Measurements from ENCODE around the gene CD79A.
"Not testable (repeated sequence)": the region's sequence is repeated elsewhere in the genome, so short reads cannot be mapped to it uniquely, and the experiment has no call there.

Gene CD79A

DNA sequence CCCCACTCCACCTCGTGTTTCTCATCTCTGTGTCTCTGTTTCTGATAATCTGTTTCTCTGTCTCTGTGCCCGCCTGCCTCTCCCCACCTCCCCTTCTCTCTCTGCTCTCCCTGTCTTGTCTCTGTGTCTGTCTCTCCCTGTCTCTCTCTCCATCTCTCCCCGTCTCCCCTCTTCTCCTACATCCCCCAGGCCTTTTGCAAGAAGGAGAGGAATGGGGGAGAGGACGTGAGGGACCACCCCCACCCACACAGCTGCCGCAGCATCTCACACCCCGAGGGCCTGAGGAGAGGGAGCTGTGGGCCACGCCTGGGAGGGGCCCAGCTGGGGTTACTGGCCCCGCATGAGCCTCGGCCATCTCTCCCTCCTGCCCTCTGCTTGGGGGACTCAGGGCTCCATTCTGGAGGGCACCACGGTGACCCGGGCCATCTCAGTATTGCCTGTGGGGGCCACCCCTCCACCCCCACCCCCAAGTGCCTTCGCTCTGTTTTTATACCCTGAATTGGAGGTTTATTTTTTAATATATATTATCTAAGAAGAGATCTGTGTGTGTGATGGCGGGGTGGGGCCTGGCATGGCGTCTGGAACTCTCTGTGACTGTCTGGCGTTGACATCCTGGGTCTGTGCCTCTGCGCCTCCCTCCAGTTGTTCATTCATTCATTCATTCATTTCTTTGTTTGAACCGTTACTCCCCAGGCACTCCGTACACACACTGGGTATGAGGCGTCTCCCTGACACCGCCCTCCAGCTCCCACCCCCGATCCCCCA lies 30.0 kb downstream of the CD79A start:
- no peak for DNase-seq

DNA sequence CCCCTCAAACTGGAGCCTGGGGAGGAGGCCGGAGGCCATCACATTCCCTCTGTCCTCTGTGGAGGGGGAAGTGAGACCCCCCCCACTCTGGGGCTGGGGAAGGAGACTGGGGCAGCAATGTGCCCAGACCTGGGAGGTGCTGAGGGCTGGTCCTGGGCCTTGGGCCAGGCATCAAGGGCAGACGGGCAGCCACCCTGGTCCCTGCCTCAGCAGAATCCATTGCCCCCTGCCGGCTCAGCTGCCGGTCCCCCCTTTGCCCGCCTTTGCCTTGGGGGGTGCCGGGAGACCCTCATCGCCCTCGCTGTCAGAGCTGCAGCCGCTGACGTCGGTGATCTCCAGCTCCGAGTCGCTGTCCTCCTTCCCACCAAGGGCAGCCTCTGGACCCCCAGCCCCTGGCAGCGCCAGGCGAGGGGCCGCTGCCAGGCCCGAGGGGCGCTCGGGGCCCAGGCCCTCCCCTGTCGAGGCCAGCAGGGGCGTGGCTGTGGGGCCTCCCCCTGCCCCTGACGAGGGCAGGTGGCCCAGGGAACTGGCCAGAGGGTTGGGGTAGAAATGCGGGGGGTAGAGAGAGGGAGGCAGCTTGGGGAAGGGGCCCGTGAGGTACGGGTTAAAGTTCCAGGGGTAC lies 31.0 kb downstream of the CD79A start:
- DNase-seq = no peak

DNA sequence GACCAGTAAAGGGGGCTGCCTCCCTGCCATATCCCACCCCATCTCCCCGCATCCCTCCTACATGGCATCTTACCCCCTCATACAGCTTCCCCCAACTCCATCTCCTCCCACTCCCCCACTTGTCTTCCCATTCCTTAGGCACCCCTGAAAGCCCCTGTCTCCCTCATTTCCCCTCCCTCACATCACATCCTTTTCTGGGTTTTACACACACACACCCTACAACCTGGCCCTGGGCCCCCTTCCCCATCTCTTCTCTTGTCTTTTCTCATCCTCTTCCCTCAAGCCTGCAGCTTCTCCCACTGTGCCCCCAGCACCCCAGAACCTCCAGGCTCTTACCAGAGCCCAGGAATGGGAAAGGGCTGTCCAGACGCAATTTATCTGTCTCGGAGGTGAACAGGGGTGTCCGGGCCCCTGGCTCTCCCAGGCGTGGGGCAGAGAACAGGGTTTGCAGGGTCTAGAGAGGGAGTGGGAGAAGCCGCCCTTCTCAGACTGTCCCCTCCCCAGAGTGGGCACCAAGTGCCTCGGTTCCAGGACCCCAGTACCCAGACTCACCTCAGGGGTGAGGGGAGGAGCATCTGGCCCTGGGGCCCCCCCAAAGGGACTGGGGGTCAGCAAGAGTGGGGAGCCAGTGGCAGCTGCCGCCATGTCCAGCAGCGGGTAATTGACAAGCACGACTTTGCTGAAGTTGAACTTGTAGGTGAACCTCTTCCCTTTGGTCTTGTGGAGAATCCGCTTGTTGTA lies 31.8 kb downstream of the CD79A start:
- DNase-seq = no peak

DNA sequence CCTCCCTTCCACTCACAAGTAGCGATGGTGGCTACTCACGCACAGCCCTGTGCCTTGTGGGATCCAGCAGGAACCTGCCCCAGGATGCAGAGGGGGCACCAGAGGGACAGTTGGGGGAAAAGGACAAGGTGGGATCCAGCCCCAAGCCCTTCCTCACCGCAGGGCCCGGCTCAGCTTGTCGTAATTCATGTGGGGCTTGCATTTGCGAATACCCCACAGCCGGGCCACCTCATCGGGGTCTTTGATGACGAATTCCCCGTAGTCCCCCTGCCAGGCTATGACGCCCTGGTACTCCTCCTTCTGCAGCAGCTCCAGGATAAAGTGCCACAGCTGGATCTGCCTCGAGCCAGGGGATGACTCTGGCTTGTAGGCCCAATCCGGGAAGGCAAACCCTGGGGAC lies 32.6 kb downstream of the CD79A start:
- no peak for DNase-seq

DNA sequence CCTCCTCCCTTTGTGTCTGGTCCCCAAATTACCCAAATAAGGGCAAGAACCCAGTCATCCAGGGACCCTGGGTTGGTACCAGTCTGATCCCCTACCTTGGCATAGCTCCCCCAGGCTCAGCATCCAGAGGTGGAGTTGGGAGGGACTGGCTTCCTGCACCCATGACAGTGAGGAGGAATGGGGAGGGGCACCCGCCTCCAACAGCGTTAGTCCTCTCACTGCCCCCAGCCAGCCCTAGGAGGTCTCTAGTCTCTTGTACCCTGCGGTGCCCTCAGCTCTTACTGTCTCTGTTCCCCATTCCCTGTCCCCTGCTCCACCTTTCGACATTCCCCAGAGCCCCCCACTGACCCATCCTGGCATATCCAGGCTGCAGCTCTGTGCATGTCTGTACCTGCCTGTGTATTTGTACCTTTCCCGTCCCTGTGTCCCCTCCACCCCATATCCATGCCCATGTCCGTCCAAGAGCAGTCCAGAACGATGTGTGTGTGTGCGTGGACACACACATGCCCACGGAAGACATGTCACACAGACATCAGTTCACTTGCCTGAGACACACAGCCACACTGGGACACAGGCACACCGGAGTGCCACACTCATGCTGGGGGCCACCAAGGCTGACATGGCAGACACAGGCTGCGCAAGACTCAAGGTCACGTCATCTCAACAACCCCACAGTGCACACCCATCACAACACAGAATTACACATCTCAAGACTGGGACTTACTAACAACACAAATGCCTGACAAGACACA lies 33.3 kb downstream of the CD79A start:
- DNase-seq = no peak

DNA sequence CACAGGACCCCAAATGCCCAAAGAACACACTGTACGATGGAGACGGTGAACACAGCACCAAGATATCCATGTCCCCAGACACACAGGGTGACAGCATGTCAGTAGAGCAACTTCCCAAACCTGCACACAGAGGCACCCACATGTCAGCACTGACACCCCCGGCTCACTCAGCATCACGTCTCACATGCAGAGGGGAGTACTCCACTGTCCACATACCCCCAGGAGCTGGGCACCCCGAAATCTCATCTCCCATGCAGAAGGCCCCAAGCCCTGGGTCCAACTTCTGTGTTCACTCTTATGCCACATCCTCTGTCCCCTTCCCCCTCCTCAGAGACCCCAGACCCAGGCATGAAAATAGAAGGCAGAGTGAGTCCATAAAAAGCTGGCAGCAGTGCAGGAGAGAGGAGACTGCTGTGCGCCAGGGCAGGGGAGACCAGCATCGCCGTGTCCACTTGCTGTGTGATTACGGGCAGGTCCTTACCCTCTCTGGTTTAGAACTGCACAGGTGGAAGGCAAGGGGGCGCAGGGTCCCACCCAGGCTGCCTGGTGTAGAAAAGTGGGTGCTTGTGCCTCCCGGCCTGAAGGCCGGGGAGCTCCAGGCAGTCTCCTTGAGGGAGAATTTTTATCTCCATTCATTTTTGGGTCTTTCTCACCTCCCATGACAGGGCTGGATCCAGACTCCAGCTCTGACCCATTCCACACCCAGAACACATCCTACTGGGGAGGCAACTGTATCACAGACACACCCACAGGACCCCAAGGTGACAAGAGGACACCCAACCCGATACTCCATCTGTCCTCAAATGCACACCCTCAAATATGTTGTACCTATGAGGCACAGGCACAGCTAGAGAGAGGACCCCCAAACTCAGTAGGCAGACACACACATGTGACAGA lies 34.2 kb downstream of the CD79A start:
- DNase-seq = no peak

DNA sequence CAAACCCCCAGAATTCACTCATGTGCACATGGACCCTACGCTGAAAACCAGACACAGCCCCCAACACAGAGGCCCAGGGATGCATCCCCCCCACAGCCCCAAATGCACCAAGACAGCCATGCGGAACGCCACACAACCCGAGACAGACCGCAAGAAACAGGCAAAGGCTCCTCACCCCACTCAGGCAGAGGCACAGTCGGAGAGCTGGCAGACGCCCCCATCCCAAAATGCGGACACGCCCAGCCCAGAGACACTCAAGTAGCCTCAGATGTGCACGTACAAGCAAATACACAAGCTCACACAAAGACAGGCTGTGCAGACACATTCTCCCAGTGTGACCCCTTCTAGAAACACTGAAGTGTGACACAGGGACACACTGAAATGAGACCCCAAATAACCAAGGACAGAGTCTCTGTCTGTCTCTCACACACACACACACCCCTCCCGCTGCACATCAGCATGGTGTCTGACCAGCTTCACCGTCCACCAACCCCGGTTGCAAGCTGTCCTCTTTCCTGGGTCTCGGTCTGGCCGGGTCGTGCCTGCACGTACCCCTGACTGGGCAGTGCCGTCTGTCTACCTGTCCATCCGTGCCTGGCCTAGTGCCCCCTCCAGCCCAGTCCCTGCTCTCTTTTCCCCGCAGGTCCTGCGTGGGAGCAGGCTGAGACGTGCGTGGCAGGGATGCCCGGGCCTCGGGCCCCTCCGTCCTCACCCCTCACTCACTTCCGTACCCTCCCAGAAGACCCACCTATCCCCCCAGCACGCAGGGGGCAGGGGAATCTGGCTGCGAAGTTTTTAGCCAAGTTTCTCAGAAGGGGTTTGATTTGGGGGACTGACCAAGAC lies 35.0 kb downstream of the CD79A start:
- DNase-seq = no peak

DNA sequence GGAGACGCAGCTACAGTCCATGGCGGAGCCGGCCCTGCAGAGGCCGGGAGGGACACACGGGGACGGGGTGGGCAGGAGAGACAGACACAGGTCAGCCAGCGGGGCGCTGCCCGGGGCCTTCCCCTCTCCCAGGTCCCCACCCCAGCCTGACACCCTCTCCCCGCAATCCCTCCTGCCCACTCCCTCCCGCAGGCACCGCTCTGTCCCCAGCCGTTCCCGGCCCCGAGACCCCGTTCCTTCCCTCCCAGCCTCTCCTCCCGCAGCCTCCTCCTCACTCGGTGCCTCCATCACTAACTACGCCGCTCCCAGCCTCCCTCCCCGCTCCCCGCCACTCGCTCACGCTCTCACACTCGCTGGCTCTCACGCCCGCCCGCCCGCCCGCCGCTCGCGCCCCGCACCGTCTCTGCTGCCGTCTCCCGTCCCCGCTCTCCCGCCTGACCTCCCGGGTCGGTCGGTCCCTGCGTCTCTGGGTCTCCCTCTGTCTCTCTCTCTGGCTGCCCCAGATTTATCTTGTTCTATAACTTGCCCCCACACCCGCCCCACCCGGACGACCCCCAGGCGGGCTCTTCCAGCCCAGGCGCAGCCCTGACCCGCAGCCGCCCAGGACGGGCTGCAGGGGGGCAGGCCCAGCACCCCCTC lies 35.9 kb downstream of the CD79A start:
- DNase-seq = no peak

DNA sequence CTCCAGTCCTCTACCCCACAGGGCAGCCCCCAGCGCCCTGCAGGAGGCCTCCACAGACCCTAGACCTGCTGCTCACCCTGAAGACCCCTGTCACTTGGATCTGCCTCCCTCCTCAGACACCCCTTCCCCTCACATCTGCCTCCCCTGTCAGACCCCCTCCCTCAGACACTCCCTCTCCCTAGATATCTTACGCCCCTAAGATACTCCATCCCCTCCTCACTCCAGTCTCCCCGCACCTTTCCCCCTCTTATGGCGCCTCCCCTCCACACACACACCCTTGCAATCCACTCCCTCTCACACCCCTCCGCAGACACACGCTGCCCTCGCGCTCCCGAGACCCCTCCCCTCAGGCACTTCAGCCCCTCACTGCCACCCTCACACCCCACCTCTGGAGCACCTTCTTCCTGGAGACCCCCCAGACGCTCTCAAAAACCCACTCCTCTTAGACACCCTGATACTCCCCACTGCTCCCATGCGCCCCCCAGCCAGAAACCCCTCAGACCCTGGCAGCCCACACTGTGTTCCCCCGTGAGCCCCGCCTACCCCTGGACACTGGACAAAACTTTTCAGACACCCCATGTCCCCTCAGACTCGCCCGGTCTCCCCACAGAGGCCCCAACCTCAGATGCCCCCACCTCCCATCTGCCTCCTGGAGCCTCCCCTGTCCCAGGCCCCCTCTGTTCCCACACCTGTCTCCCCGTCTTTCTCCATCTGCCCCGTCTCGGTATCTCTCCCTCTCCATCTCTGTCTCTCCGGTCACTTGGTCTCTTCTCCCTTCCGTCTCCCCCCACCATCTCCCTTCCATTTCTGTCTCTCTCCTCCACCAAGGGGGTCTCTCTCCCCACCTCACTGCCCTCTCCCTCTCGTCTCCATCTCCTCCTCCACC lies 36.7 kb downstream of the CD79A start:
- DNase-seq = no peak

DNA sequence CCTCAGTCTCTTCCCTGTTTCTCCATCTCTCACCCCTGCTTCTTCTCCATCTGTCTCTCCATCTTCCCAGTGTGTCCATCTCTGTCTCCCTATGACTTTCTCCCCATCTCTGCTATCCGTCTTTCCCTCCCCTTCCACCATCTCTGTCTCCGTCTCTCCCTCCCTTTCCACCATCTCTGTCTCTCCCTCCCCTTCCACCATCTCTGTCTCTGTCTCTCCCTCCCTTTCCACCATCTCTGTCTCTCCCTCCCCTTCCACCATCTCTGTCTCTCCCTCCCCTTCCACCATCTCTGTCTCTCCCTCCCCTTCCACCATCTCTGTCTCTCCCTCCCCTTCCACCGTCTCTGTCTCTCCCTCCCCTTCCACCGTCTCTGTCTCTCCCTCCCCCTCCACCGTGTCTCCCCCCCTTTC lies 37.4 kb downstream of the CD79A start:
- not testable (repeated sequence) for DNase-seq

DNA sequence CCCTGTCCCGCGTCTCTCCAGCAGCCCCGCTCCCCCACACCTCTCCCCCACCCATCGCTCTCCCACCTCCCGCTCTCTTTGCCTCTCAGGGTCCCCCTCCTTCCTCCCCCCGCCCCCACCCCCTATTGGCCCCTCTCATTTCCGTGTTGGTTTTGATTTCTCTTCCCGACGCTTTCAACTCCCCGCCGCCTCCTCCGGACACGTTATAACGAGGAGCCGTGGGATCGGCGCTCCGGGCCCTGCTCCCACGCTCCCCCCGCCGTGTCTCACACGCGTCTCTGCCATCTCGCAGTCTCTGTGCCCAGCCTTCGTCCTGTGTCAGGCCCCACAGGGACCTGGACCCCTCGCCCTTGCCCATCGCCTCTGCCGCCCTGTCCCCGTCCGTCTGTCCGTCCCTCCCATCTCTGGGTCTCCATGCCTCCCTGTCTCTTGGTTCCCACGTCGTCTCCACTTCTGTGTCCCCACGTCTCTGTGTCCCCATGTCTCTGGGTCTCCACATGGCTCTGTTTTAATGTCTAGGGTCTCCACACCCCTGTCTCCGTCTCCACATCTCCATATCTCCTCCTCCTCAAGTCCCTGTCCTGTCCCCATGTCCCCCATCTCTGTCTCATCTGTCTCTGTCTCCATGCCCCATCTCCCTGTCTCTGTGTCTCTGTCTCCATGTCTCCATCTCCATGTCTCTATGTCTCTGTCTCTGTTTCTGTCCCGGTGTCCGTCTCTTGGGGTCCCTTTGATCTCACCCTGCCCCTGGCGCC lies 38.1 kb downstream of the CD79A start:
- no peak for DNase-seq

DNA sequence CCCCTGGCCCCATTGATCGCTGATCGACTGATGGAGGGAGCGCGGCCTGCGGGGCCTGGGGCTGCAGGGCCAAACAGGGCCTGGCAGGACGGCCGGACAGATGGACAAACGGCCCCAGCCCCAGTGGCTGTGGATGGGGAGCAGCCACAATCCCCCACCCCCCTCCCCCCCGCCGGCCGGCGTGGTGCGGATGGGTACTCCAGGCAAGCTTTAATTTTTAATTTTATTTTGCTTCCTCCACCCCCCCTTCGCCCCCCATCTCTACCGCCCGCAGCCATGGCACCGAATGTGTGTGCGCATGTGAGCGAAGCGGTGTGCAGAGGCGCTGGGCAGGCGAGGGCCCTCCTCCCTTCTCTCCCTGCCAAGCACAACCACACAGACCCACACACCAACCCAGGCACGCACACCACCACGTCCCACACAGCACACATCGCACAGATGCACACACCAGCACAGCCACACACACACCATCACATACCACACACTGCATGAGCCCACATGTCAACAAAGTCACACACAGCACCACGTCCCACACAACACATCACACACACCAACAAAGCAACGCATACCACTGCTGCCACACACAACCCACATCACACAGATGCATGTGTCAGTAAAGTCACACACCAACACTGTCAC lies 38.8 kb downstream of the CD79A start:
- no peak for DNase-seq

DNA sequence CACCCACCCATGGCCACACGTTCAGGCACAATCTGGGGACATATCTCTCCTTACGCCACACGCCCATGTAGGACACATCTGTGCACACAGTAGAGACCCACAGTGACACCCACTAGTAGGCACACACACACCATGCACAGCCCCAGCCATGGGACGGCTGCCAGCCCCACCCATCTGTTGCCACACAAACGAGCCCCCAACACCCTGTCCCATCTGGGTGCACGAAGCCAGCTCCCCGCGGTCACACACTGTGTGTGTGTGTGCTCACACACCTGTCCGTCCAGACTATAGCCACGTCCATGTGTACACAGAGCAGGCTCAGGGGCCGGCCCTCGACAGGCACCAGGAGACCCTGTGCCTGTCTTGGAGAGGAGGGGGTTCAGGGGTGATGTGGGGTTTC lies 40.6 kb downstream of the CD79A start:
- DNase-seq = no peak

DNA sequence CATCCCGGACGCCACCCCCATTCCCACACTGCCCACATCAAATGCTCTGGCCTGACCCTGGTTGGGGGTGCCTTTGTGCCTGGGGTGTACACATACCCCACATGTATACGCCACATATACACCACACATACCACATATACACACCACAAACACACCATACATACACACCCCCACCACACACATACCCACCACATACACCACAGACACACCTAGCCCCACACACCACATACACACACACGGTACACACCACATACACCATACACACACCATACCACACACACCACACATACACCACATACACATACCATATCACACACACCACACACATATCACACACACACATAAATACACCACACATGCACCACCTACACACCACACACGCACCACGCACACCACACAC lies 41.0 kb downstream of the CD79A start:
- DNase-seq = no peak

DNA sequence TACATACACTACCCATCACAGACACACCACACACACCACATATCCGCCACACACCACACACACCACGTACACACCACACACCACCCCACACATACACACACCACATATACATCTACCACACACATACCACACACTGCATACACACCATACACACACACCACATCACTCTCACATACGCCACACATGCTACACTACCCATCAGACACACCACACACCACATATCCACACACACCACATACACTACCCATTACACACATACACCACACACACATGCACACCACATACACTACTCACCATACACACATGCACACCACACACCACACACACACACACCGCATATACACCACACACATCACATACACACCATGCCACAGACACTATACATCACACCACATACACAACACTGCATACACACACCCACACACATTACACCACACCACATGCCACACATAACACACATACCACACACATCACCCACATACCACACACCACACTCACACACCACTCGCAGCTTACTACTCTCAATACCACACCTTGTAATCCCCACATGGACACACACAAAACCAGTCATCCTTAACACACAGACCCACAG lies 41.7 kb downstream of the CD79A start:
- no peak for DNase-seq

DNA sequence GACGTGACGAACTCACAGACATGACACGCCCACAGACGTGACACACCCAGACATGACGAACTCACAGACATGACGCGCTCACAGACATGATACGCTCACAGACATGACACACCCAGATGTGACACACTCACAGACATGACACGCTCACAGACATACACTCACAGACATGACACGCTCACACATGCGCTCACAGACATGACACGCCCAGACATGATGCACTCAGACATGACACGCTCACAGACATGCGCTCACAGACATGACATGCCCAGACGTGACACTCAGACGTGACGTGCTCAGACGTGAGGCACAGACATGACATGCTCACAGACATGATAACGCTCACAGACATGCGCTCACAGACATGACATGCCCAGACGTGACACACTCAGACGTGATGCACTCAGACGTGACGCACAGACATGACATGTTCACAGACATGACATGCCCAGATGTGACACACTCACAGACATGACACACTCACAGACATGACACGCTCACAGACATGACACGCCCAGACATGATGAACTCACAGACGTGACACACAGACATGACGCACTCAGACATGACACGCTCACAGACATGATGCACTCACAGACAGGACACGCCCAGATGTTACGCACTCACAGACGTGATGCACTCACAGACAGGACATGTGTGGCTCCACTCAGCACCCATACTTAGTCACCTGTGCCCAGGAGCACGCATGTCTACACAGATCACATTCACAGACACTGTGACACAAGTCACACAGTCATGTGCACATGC lies 43.1 kb downstream of the CD79A start:
- DNase-seq = no peak

DNA sequence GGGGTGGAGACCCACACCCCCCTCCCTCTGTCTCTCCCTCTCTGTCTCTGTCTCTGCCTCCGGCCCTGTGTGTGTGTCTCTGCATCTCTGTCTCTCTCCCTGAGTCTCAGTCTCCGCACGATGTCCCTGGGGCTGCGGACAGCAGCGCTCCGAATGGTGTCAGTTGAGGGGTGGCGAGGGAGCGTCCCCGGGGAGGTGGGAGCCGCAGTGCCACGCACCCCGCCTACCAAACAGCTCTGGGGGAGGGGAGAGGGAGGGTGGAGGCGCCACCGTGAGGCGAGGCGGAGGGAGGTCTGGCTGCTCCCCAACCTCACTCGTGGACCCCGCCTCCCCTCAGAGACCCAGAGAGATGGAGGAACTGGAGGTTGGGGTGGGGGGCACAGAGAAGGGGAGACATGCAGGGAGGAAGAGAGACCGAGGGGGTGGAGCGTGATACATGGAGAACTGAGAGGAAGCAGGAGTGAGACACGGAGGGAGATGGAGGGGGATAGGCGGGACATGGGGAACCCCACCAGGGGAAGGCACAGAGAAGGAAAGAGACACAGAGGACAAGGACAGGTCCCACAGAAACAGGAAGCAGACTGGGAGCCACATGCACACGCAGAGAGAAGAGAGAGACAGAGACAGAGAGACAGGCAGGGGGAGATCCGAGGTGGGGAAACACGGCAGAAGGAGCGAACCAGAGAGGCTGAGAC lies 44.0 kb downstream of the CD79A start:
- no peak for DNase-seq

Data from activated CD8-positive, alpha-beta memory T cell treated with anti-CD3 and anti-CD28 coated beads, Interleukin-2, amount 50 U/mL, for 48 hours (primary cell).